GM18498 (cell line): Measurements from ENCODE around the gene RHEB.
A peak's percentile ranks its signal among the peaks of the same experiment; 100 is the strongest.

Experiments
- ATAC-seq: cut with Tn5 transposase; IDR thresholded peaks from one replicate; pipeline ENCODE4 v1.9.1; 2021; ENCODE audit warnings: mild to moderate bottlenecking, moderate library complexity; ENCODE audit not compliant: unreplicated experiment

Gene RHEB

DNA sequence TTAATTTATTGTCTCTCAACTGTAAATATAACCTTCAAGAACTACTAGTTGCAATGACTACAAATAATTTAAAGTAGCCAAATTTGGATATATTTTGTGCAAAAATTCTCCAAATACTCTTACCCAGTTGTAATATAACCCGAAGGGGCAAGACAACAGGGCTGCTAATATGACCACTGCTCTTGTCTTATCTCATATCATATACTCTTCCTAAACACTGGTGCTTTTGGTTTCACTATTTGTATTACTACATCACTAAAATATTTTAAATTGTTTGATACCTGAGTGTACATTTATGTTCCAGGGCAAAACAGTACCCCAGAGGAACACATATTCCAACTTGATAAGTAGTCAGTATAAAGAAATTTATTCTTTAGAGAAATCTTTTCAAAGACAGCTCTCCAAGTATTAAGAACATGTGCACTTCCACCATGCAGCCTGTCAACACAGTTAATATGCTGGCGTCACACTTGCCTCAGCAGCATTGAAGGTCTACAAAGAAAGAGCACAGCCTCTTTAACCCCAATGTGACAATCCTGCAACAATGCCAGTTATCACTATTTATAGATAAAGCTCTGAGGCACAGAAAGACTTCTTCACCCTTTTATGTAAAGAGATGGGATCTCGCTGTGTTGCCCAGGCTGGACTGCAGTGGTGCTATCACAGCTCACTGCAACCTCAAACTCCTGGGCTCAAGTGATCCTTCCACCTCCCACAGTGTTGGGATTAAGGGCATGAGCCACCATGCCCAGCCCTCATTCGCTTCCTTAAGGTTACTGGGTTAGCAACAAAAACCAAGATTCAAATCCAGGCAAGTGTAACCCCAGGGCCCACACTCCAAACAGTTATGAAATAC, 37.8 kb downstream of the RHEB start:
- ATAC-seq: no peak

DNA sequence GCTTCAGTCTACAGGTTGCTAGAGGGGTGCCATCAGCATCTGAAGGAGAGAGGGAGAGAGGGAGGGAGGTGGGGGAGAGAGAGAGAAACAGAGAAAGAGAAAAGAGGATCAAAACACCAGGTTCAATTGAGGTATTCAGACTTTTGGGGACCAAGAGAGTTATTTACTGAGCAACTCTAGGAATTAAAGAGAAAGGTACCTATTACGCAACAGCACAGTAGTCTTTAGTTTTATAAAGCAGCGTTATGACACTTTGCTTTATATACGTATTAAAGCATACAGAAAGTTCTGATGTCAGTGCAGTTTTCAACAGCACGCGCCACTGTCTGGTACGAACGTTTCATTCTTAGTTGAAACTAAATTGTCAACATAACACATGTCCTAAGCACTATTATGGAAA, 41.8 kb downstream of the RHEB start:
- ATAC-seq: no peak

DNA sequence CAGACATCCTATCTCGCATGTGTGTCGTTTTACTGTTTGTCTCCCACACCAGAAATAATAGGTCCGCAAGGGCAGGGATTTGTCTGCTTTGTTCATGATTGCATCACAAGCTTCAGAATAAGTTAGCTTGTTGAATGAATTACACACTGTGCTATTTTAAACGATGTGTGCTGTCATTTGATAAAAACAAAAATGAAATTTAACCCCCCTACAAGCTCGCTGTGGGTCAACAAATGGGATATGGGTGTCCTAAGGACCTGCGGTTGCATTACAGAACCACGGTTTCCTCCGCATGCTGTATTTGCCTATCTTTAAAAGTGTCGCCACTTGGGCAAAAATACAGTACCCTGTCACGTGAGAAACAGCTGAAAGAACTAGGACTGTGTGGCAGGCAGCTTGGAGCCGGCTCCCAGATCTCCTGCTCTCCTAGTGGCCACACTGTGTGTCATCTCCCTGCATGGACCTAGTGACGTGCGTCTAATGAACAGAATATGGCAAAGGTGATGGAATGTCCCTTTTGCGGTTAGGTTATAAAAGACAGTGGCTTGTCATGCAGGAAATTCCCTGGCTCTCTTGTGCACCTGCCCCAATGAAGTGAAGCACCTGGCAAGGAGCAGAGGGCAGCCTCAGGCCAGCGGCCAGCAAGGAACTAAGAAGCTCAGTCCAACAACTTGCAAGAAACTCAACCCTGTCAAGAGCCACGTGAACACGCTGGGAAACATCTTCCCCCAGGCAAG, 46.9 kb downstream of the RHEB start:
- peak; percentile 39 for ATAC-seq

DNA sequence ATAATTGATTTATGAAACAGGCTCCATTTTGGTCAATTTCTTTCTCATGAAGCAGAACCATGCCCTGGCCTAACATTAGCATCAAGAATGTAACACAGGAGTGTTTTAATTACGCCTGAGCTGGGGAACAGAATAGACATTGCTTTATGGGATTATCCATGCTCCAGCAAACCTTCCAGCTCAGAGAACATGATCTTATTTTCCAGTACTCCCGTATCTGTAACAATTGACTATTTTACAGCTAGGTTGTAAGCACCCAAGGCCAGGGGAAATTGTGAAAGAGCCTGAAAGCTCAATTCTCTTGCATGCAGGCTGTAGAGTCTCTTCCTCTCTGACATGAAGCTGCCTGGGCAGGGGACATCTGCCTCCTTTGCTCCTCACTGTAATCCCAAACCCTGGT, 49.0 kb downstream of the RHEB start:
- no peak for ATAC-seq

DNA sequence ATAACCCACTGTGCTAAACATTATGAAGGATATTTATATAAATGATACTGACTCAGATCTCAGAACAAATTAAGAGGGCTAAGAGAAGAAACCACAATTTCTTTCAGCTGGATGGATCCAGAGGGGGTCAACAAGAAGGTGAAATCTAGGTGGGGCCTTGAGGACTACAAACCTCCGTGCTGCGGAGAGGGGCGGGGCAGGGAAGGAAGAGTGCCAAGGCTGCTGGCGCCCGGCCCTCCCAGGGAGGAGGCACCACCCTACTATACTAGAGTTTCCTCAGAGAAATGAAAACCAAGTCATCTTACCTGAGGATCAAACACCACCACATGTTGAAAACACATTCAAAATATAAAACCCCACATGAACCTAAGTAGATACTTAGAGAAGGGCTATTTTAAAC, 50.4 kb downstream of the RHEB start:
- ATAC-seq: no peak

DNA sequence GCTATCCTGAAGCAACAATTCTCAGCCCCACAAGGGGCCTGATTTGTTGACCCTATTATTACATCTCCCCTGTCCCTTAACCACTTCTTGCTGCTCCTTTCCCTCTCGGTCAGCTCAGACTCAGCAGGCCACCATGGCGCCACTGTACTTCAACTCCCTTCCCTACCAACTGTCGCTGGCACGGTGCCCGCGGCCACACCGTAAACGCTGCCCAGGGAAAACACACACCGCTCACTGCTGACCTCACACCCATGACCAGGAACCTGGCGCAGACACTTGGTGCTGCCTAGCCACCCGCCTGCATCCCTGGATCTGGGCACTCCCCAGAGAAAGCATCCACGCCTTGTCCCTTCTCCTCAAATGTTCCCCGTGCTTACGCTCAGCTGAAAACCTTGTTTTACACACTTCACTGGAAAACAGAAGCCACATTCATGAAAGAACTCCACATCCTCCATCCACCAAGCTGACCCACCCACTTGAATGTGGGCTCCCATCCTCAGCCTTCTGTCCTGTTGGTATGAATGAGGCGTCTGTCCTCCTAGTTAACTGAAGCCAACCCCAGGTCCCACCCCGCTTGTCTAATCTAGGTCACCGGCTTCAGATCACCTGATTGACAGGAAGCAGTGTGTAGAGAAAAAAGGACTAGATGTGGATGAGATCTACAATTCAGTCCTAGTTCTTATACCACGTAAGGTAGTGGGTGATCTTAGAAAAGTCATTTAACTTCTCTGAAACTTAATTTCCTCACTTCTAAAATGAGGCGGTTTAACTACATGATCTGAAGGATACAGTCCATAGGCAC, 51.3 kb downstream of the RHEB start:
- no peak for ATAC-seq

DNA sequence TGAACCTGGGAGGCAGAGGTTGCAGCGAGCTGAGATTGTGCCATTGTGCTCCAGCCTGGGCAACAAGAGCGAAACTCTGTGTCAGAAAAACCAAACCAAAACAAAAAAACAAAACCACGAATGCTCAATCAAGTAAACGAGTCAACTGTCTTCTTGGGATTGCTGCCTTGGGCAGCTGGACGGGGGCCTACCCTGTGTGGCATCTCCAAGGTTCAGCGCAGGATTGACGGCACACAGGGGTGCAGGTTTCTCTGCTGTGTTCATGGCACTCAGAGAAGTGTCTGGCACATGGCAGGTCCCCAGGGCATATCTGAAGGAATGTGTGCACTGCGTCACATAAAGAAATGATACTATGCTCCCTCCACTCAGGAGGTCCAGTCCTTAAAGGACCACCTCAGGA, 54.5 kb downstream of the RHEB start:
- no peak for ATAC-seq

DNA sequence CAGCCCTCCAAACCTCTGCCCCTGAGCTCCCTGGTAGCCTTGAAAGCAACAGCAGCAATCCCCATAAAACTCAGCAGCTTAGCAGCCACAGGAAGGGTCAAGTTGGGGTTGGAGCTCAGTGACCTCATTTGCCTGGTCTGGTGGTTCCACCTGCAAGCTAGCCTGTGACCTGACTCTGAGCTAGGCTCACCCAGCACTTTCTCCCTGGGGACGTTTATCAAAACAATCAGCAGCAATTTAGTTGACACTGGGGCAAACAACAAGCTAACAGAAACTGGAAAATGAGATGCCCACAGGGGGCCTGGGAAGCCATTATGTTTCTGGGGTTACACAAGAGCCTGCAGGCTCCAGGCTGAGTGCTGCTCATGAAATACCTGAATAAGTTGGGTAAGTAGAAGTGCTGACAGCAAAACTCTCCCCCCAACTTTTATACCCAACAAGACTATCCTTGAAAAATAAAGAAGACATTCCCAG, 57.4 kb downstream of the RHEB start:
- no peak for ATAC-seq

DNA sequence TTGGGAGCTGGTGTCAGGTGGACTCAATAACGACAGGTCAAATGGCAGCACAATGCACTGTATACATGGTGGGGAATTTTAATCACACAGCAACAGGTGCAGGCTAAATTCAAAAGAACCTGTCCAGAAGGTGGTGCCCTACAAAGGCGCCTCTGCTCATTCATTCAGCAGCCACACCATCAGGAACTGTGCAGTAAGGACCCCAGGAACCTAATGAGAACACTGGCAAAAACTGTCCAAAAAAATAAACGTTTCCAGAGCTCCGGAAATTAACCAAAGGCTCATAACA, 57.8 kb downstream of the RHEB start:
- ATAC-seq: no peak

DNA sequence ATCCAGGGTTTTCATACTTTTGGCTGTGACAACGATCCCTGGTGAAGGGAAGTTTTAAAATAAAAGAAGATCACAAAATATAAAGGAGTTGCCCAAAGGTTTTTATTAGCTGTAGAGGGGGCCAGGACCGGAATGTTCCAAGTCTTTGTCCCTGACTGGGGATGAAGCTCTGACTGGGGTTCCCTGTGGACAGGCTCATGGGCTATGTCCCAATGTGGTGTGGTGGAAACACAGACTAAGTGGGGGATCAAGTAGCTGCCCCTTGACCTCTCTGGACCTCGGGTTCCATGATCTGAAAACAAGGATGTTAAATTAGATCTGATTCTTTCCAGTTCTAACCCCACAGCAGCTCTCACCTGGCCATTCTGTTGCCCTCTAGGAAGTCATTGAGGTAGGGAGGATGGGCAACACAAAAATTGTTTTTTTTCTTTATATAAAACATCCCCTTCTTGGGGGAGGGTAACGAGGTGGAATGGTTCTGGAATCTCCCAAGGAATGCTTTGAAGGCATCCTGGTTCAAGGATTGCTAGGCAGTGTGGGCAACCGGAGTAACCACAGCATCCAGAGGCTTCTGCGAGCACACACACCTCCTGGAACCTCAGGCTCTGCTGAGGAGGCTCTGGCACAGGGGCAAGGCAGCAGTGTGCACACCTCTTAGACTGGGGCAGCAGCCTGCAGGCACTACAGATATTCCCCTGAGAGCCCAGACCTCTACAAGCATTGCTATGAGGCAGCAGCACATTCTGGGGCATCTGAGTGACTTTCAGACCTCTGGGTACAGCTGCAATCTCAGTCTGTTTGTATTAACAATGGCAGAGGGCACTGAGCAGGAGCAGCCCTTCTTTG, 58.4 kb downstream of the RHEB start:
- no peak for ATAC-seq

DNA sequence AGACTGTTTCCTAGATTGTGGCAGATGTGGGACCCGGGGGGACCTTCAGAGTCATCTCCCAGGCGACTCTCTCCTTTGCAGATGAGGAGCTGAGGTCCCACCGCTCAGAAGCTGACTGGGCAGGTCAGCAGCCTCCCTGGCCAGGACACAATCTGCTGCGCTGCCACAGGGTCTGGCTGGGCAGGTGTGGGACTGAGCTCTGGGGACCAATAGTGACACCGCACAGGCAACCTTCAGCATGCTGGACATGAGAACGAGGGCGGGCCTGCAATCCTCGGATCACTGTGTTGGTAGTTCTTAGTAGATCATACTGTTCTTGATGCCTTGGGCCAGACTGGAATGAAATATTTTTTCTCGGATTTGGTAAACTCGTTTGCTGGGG, 59.2 kb downstream of the RHEB start:
- no peak for ATAC-seq

DNA sequence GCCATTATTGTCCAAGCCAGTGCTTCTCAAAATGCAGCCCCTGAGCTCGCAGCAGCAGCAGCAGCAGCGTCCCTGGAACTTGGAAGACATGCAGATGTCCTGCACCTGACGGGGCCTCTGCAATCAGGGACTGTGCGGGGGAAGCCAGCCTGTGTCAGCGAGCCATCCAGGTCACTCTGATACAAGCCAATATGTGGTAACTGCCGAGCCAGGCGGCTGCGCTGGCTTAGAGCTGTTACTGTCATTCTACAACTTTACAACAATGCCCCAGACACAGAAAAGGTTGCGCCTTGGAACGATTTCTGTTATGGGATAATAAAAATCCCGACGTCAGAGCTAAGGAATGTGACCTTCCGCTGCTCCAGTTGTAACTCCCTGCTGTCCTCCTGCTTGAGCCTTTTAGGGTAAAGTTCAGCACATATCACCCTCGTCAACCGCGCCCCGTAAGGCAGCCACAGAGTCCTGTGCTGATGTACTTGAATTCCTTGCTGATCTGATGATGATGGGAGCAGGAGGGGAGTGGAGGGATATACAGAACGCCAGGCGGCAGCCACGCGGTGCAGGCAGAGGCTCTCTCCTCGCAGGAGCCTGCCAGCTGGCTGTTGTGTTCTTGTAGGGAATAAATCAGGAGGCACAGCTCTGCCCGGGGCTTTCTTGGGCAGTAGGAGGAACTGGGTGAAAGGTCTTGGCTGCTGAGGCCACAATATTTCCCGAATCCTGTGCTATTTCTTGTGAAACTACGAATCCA, 59.8 kb downstream of the RHEB start:
- no peak for ATAC-seq

DNA sequence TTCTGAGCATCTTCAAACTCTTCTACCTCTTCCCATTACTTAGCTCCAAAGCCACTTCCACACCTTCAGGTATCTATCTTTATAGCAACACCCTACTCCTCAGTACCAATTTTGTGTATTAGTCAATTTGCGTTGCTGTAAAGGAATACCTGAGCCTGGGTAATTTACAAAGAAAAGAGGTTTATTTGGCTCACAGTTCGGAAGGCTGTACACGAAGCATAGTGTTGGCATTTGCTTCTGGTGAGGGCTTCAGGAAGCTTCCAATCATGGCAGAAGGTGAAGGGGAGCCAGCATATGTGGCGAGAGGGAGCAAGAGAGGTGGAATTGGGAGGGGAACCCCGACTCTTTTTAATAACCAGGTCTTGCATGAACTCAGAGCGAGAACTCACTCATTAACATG, 62.2 kb downstream of the RHEB start:
- no peak for ATAC-seq

DNA sequence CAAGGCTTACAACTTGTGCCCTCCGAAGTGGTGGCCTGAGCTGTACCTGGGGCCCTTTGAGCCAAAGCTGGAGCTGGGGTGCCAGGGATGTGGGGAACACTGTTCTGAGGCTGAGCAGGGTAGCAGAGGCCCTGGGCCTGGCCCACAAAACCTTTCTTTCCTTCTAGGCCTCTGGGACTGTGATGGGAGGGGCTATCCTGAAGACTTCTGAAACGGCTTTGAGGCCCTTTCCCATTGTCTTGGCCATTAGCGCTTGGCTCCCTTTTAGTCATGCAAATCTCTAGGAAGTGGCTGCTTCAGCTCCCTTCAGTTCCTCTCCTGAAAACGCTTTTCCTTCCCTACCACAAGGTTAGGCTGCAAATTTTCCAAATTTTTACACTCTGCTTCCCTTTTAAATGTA, 62.9 kb downstream of the RHEB start:
- no peak for ATAC-seq

DNA sequence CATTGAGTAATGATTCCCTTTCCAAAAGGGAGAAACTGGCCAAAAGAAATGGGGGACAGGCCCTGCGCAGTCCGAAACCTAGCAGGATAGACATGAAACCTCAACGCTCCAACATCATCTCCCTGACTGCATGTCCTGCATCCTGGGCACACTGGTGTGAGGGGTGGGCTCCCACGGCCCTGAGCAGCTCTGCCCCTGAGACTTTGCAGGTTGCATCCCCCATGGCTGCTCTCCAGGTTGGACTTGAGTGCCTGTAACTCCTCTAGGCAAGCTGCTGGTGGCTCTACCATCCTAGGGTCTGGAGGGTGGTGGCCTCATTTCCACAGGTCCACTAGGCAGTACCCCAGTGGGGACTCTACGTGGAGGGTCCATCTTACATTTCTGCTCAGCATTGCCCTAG, 63.4 kb downstream of the RHEB start:
- no peak for ATAC-seq

DNA sequence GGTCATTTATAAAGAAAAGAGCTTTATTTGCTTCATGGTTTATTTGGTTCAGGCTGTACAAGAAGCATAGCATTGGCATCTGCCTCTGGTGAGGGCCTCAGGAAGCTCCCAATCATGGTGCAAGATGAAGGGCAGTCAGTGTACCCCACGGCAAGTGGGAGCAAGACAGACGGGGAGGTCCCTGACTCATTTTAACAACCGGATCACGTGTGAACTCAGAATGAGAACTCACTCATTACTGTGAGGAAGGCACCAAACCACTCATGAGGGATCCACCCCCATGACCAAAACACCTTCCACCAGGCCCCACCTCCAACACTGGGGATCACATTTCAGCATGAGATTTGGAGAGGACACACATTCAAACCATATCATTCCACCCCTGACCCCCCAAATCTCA, 64.0 kb downstream of the RHEB start:
- ATAC-seq: no peak

DNA sequence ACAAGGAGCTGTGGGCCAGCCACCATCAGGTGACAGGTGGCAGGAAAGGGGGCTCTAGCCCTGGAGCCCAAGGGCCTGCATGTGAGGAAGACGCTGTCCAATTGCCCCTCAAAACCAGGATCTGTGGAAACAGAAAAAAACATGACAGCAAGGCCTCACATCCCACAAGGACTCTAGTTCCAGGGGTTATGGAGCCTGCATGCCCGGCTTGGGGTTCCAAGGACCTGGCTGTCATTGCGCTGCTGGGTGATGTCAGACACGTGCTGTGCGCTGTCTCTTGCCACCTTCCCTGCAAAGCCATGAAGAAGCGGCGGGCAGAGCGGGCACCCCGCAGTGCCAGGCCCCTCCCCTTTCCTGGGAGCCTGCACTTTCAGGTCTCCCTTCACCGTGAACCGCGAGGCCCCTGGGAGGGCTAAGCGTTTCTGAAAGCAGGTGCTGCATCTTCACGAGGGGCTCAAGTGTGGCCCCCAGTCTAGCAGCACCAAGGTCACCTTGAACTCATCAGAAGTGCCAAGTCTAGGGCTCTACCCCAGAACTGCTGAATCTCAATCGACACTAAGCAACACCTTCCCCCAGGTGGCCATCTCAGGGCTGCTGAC, 64.7 kb downstream of the RHEB start:
- no peak for ATAC-seq

DNA sequence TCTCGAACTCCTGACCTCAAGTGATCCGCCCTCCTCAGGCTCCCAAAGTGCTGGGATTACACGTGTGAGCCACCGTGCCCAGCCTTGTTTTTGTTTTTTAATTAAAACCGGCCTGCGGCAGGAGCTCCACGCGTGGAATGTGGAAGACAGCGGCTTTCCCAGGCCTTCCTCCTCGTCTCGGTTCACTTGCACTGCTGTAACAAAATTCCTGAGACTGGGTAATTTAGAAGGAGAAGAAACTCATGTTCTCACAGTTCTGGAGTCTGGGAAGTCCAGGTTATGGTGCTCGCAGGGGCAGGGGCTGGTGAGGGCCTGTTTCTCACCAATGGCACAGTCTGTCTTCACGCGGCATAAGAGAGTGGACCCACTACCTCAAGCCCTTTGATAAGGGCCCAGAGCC, 65.4 kb downstream of the RHEB start:
- ATAC-seq: no peak

DNA sequence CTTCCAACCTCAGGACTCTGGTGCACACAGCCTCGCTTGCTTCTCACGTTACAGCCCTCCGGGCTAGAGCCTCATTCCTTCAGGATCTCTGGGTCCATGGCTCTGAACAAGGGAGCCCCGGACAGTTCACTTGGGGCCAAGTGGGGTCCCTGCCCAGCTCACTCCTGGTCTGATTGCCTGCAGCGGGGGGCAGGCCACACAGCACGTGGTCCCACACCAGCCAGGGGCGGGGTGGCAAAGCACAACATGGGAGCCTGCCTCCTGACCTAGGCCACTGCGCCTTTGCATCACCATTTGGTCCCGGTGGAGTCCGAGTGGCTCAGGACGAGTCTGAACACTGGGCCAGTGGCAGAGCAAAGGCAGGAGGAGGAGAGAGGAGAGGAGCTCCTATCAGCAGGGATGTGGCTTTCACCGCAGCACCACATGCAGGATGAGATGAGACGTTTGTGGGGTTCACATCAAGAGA, 66.3 kb downstream of the RHEB start:
- no peak for ATAC-seq
